HEK293 (cell line): ENCODE data around the gene PANK3.

Source experiments
- CTCF ChIA-PET: fragments of 350-600 bp; formaldehyde crosslinking; extraction: SDS; loops from one replicate; lab custom pipeline; 2021; ENCODE audit warnings: antibody characterized with exemption; lab: Yijun Ruan, JAX
- POLR2A ChIA-PET: fragments of 300-600 bp; formaldehyde crosslinking; extraction: SDS; loops from one replicate; lab custom pipeline; 2020; ENCODE audit warnings: antibody characterized with exemption, inconsistent platforms; lab: Yijun Ruan, JAX
- H3K27ac ChIP-seq: fragments of 200-500 bp; sonication (Bioruptor generic); 2 replicates; pipeline ENCODE4 v1.5.1; 2014; ENCODE audit warnings: low read depth, low read length, control low read depth, inconsistent platforms; ENCODE audit errors: extremely low read depth
- H3K36me3 ChIP-seq, 2 experiments: fragments of 200-500 bp in 1 of 2; sonication (Bioruptor generic) in 1 of 2; 1 replicate in 1 of 2; 2 replicates in 1 of 2; pipeline ENCODE4 v1.5.1; 2014 to 2017; ENCODE audit warnings: inconsistent platforms in 2 of 2, low read length in 2 of 2; ENCODE audit not compliant: control insufficient read depth in 2 of 2, insufficient read depth in 1 of 2
- H3K4me1 ChIP-seq: fragments of 200-500 bp; sonication (Bioruptor generic); 2 replicates; pipeline ENCODE4 v1.5.1; 2014; ENCODE audit warnings: mild to moderate bottlenecking, low read length, inconsistent platforms; ENCODE audit not compliant: control insufficient read depth, insufficient read depth
- H3K4me3 ChIP-seq: 2 replicates; pipeline ENCODE4 v1.5.1; 2011; ENCODE audit warnings: low read depth, mild to moderate bottlenecking, control low read depth, low read length, moderate library complexity
- H3K9me3 ChIP-seq: fragments of 200-500 bp; sonication (Bioruptor generic); 2 replicates; pipeline ENCODE4 v1.5.1; 2014; ENCODE audit warnings: low read depth, low read length, inconsistent platforms; ENCODE audit not compliant: control insufficient read depth, insufficient read depth
- GLI4 ChIP-seq: fragments of 450-650 bp; formaldehyde crosslinking; IDR thresholded peaks from 2 replicates; pipeline ENCODE4 v1.5.1; 2016; ENCODE audit warnings: missing biosample characterization, missing genetic modification characterization
- HOXD13 ChIP-seq: sonication (generic); formaldehyde crosslinking; IDR thresholded peaks from 2 replicates; pipeline ENCODE4 v1.8.0; 2022; ENCODE audit warnings: missing genetic modification reagents, borderline replicate concordance
- PATZ1 ChIP-seq: fragments of 450-650 bp; formaldehyde crosslinking; IDR thresholded peaks from 2 replicates; pipeline ENCODE4 v1.5.1; 2016; ENCODE audit warnings: missing biosample characterization, missing genetic modification characterization
- SP2 ChIP-seq: fragments of 450-650 bp; formaldehyde crosslinking; IDR thresholded peaks from 2 replicates; pipeline ENCODE4 v1.5.1; 2016; ENCODE audit warnings: missing biosample characterization, missing genetic modification characterization
- ZBTB17 ChIP-seq: fragments of 450-650 bp; formaldehyde crosslinking; IDR thresholded peaks from 2 replicates; pipeline ENCODE4 v1.5.1; 2016; ENCODE audit warnings: missing biosample characterization, missing genetic modification characterization
- ZBTB20 ChIP-seq: fragments of 450-650 bp; formaldehyde crosslinking; IDR thresholded peaks from 2 replicates; pipeline ENCODE4 v1.5.1; 2016; ENCODE audit warnings: missing biosample characterization, missing genetic modification characterization
- ZBTB48 ChIP-seq: fragments of 450-650 bp; formaldehyde crosslinking; IDR thresholded peaks from 2 replicates; pipeline ENCODE4 v1.5.1; 2016; ENCODE audit warnings: missing biosample characterization, missing genetic modification characterization
- ZBTB8A ChIP-seq: fragments of 450-650 bp; formaldehyde crosslinking; IDR thresholded peaks from 2 replicates; pipeline ENCODE4 v1.5.1; 2016; ENCODE audit warnings: missing biosample characterization, missing genetic modification characterization
- ZFHX2 ChIP-seq: fragments of 450-650 bp; formaldehyde crosslinking; conservative IDR thresholded peaks from 2 replicates; pipeline ENCODE4 v1.5.1; 2016; ENCODE audit warnings: missing biosample characterization, missing genetic modification characterization
- ZNF184 ChIP-seq: fragments of 450-650 bp; IDR thresholded peaks from 2 replicates; pipeline ENCODE4 v1.5.1; 2018; ENCODE audit warnings: missing biosample characterization, mild to moderate bottlenecking, missing genetic modification characterization
- ZNF2 ChIP-seq: fragments of 450-650 bp; formaldehyde crosslinking; IDR thresholded peaks from 2 replicates; pipeline ENCODE4 v1.5.1; 2016; ENCODE audit warnings: missing biosample characterization, missing genetic modification characterization
- ZNF335 ChIP-seq: fragments of 450-650 bp; formaldehyde crosslinking; conservative IDR thresholded peaks from 2 replicates; pipeline ENCODE4 v1.5.1; 2016; ENCODE audit warnings: missing biosample characterization, missing genetic modification characterization
- ZNF341 ChIP-seq: fragments of 450-650 bp; formaldehyde crosslinking; IDR thresholded peaks from 2 replicates; pipeline ENCODE4; 2016; ENCODE audit warnings: low read depth, missing biosample characterization, missing genetic modification characterization
- ZNF366 ChIP-seq: fragments of 450-650 bp; formaldehyde crosslinking; conservative IDR thresholded peaks from 2 replicates; pipeline ENCODE4 v1.5.1; 2016; ENCODE audit warnings: missing biosample characterization, missing genetic modification characterization
- ZNF398 ChIP-seq: fragments of 450-650 bp; formaldehyde crosslinking; IDR thresholded peaks from 2 replicates; pipeline ENCODE4 v1.5.1; 2017; ENCODE audit warnings: missing biosample characterization, missing genetic modification characterization
- ZNF510 ChIP-seq: fragments of 450-650 bp; formaldehyde crosslinking; IDR thresholded peaks from 2 replicates; pipeline ENCODE4 v1.5.1; 2018; ENCODE audit warnings: mild to moderate bottlenecking, missing genetic modification characterization, missing biosample characterization; ENCODE audit not compliant: insufficient replicate concordance
- ZNF518A ChIP-seq: fragments of 450-650 bp; formaldehyde crosslinking; conservative IDR thresholded peaks from 2 replicates; pipeline ENCODE4 v1.5.1; 2016; ENCODE audit warnings: low read depth, missing biosample characterization, missing genetic modification characterization
- ZNF561 ChIP-seq: fragments of 450-650 bp; IDR thresholded peaks from 2 replicates; pipeline ENCODE4 v1.5.1; 2018; ENCODE audit warnings: missing biosample characterization, missing genetic modification characterization, borderline replicate concordance
- ZNF571 ChIP-seq: fragments of 450-650 bp; formaldehyde crosslinking; IDR thresholded peaks from 2 replicates; pipeline ENCODE4 v1.5.0; 2017; ENCODE audit warnings: missing biosample characterization, missing genetic modification characterization
- ZNF596 ChIP-seq: fragments of 450-650 bp; IDR thresholded peaks from 2 replicates; pipeline ENCODE4 v1.5.0; 2018; ENCODE audit warnings: missing biosample characterization, mild to moderate bottlenecking, missing genetic modification characterization, moderate library complexity
- ZNF624 ChIP-seq: fragments of 450-650 bp; formaldehyde crosslinking; IDR thresholded peaks from 2 replicates; pipeline ENCODE4 v1.5.1; 2017; ENCODE audit warnings: missing biosample characterization, missing genetic modification characterization
- ZNF629 ChIP-seq: fragments of 450-650 bp; formaldehyde crosslinking; IDR thresholded peaks from 2 replicates; pipeline ENCODE4 v1.5.1; 2017; ENCODE audit warnings: missing biosample characterization, missing genetic modification characterization
- ZNF660 ChIP-seq: fragments of 450-650 bp; IDR thresholded peaks from 2 replicates; pipeline ENCODE4 v1.5.1; 2018; ENCODE audit warnings: missing biosample characterization, mild to moderate bottlenecking, missing genetic modification characterization
- ZNF76 ChIP-seq: fragments of 450-650 bp; formaldehyde crosslinking; IDR thresholded peaks from 2 replicates; pipeline ENCODE4; 2016; ENCODE audit warnings: low read depth, missing biosample characterization, missing genetic modification characterization, borderline replicate concordance
- ZNF785 ChIP-seq: fragments of 450-650 bp; formaldehyde crosslinking; IDR thresholded peaks from 2 replicates; pipeline ENCODE4 v1.5.1; 2016; ENCODE audit warnings: missing biosample characterization, missing genetic modification characterization
- ZNF837 ChIP-seq: fragments of 450-650 bp; formaldehyde crosslinking; IDR thresholded peaks from 2 replicates; pipeline ENCODE4 v1.5.1; 2016; ENCODE audit warnings: missing biosample characterization, missing genetic modification characterization
- ZSCAN18 ChIP-seq: fragments of 450-650 bp; formaldehyde crosslinking; IDR thresholded peaks from 2 replicates; pipeline ENCODE4 v1.5.1; 2016; ENCODE audit warnings: missing biosample characterization, missing genetic modification characterization

Gene PANK3

GRCh38 chr5:168528521-168529373 is 50.4 kb downstream of the PANK3 start, which contains the start of gene FBLL1:
Gene FBLL1 (plus strand): TSS chr5:168529305. CDS start chr5:168529505, 200 bp downstream.
- H3K27ac ChIP-seq: no peak within 1 kb of the TSS
- CTCF ChIA-PET: interaction anchor here (0.6 to 0.9 kb wide), 2 partner anchors 12 to 86 kb away, joined by 3 read pairs; no protein-coding TSS in a partner anchor
- POLR2A ChIA-PET: no interaction called here
- no peaks in the 10 kb centered on the region for H3K36me3 ChIP-seq
- peak within 1 kb of the TSS; percentile 39 for H3K4me3 ChIP-seq
- H3K4me1 ChIP-seq: no peaks in the 10 kb centered on the region
- no peaks in the 10 kb centered on the region for H3K9me3 ChIP-seq
- TF ChIP-seq ZNF837 (tag by site-specific recombination): no peak
- peak; percentile 82 for TF ChIP-seq ZNF76 (tag by site-specific recombination)
- peak; percentile 72 for TF ChIP-seq ZBTB48 (tag by site-specific recombination)
- TF ChIP-seq ZBTB17 (tag by site-specific recombination): 0 out of 2 replicates have a peak, but pooled peaks have one; percentile 31
- TF ChIP-seq ZNF629 (tag by site-specific recombination): peak; percentile 35; the same call in 1 of the 2 replicates
- peak; percentile 32; the same call in 1 of the 2 replicates for TF ChIP-seq ZNF596
- TF ChIP-seq ZNF184: no peak
- peak; percentile 71 for TF ChIP-seq ZFHX2
- peak; percentile 43 for TF ChIP-seq ZNF398 (tag by site-specific recombination)
- TF ChIP-seq ZBTB8A (tag by site-specific recombination): peak; percentile 58
- no peak for TF ChIP-seq HOXD13 (CRISPR knock-in tag)
- TF ChIP-seq GLI4 (tag by site-specific recombination): 0 out of 2 replicates have a peak, but pooled peaks have one; percentile 7
- no peak for TF ChIP-seq ZNF561 (tag by site-specific recombination)
- no peak for TF ChIP-seq ZNF624 (tag by site-specific recombination)
- peak; percentile 75 for TF ChIP-seq ZNF335
- TF ChIP-seq ZBTB20 (tag by site-specific recombination): peak; percentile 46; the same call in 1 of the 2 replicates
- no peak for TF ChIP-seq ZNF510
- TF ChIP-seq PATZ1 (tag by site-specific recombination): peak; percentile 35; the same call in 1 of the 2 replicates
- TF ChIP-seq ZSCAN18: 0 out of 2 replicates have a peak, but pooled peaks have one; percentile 6
- TF ChIP-seq ZNF341 (tag by site-specific recombination): peak; percentile 85
- TF ChIP-seq ZNF571: no peak
- TF ChIP-seq ZNF518A (tag by site-specific recombination): peak; percentile 41; the same call in 1 of the 2 replicates
- TF ChIP-seq ZNF366: peak; percentile 79
- peak; percentile 55; the same call in 1 of the 2 replicates for TF ChIP-seq ZNF2
- peak; percentile 53 for TF ChIP-seq SP2 (tag by site-specific recombination)
- no peak for TF ChIP-seq ZNF785 (tag by site-specific recombination)
- peak; percentile 77 for TF ChIP-seq ZNF660 (tag by site-specific recombination)
